Natural killer cell (primary cell): Measurements from ENCODE around the gene VMP1. TPM values are rescaled to one million over a fixed set of nuclear protein-coding genes. Genes with fewer than 3 reads are reported as not detected.

Experiments
- ATAC-seq, 3 donors: fragments of 150-1000 bp in 2 of 3; fragments of 200-7000 bp in 1 of 3; cut with Tn5 transposase; 1 replicate in 1 of 3; 2 replicates in 2 of 3; pipeline ENCODE4 v1.10.0; 2021; ENCODE audit warnings: mild to moderate bottlenecking in 2 of 3, moderate library complexity in 2 of 3
- DNase-seq, 2 donors: peaks; one replicate each; pipeline versions ENCODE4 v3.0.0 to v3.0.0-alpha.2; 2013 to 2021; ENCODE audit warnings: mixed read lengths in 1 of 2
- H3K27ac ChIP-seq: one replicate; pipeline ENCODE4 v1.5.1; 2013; ENCODE audit warnings: mild to moderate bottlenecking, low read length
- H3K27me3 ChIP-seq: one replicate; pipeline ENCODE4 v1.6.1; 2013; ENCODE audit warnings: low read length; ENCODE audit not compliant: control insufficient read depth, insufficient read depth
- H3K36me3 ChIP-seq: one replicate; pipeline ENCODE4 v1.6.1; 2013; ENCODE audit warnings: low read length; ENCODE audit not compliant: control insufficient read depth, insufficient read depth
- H3K4me1 ChIP-seq: one replicate; pipeline ENCODE4 v1.6.1; 2013; ENCODE audit warnings: low read length; ENCODE audit not compliant: control insufficient read depth, insufficient read depth
- H3K4me3 ChIP-seq: one replicate; pipeline ENCODE4 v1.5.1; 2013; ENCODE audit warnings: low read length
- H3K9me3 ChIP-seq: one replicate; pipeline ENCODE4 v1.6.1; 2013; ENCODE audit warnings: low read length; ENCODE audit not compliant: control insufficient read depth, insufficient read depth
- H3K27ac Mint-ChIP-seq, 2 donors: one replicate each; pipeline ENCODE4 v1.8.0; 2022; ENCODE audit warnings: mild to moderate bottlenecking in 2 of 2, mixed read lengths in 2 of 2, moderate library complexity in 1 of 2
- H3K27me3 Mint-ChIP-seq, 2 donors: one replicate each; pipeline ENCODE4 v1.8.0; 2022; ENCODE audit warnings: low read depth in 2 of 2, mixed read lengths in 2 of 2
- H3K36me3 Mint-ChIP-seq: one replicate; pipeline ENCODE4 v1.8.0; 2022; ENCODE audit warnings: mixed read lengths
- H3K4me1 Mint-ChIP-seq, 2 donors: one replicate each; pipeline ENCODE4 v1.8.0; 2022; ENCODE audit warnings: mixed read lengths in 2 of 2
- H3K4me3 Mint-ChIP-seq: one replicate; pipeline ENCODE4 v1.8.0; 2022; ENCODE audit warnings: mild to moderate bottlenecking, moderate library complexity, mixed read lengths
- H3K9me3 Mint-ChIP-seq, 2 donors: one replicate each; pipeline ENCODE4 v1.8.0; 2022; ENCODE audit warnings: mixed read lengths in 2 of 2
- whole genome bisulfite sequencing: methylation state at CpG from one replicate; pipeline ENCODE4 v1.1.7; 2013; ENCODE audit warnings: missing lambda C conversion rate; ENCODE audit not compliant: insufficient coverage; 5-methylcytosine and 5-hydroxymethylcytosine counted together
- intact Hi-C: fragments of 100-400 bp; cut with micrococcal nuclease; formaldehyde crosslinking; loops from one replicate; pipeline ENCODE4 v1.14.2; 2022
- total RNA-seq, 4 donors: library from RNA; stranded (reverse); fragments of 120-200 nt in 1 of 4; gene quantifications; one replicate each; pipeline versions ENCODE4 v1.2.3 to v1.2.4, GENCODE V29; 2013 to 2022
- TF ChIP-seq, protein P1 (sequence below): fragments of 200-600 bp; IDR thresholded peaks from one replicate; pipeline ENCODE4 v1.8.0; 2022; ENCODE audit warnings: antibody characterized with exemption

The VMP1 gene
- total RNA-seq, 3 donors from 2014 or later (not counting 1 experiment from before 2014, with no cell fraction given), result 136 to 175 (median 162) TPM

GRCh38 chr17:59877965-59878364 is 170.5 kb downstream of the VMP1 start:
- H3K9me3 Mint-ChIP-seq, result no peaks in the 10 kb centered on the region
- WGBS, result 95% methylated on average over 5 of the region's 5 CpGs
- no peaks in the 10 kb centered on the region for H3K4me1 ChIP-seq
- no peak for DNase-seq
- peaks cover 39% of the 10 kb centered on the region for H3K36me3 ChIP-seq
- H3K27me3 ChIP-seq, result no peaks in the 10 kb centered on the region
- intact Hi-C loops, result no loop called here
- no peaks in the 10 kb centered on the region for H3K4me1 Mint-ChIP-seq
- no peak for ATAC-seq
- peaks cover 12% of the 10 kb centered on the region for H3K36me3 Mint-ChIP-seq
- H3K27ac ChIP-seq, result no peak overlapping the region
- TF ChIP-seq, protein P1, sequence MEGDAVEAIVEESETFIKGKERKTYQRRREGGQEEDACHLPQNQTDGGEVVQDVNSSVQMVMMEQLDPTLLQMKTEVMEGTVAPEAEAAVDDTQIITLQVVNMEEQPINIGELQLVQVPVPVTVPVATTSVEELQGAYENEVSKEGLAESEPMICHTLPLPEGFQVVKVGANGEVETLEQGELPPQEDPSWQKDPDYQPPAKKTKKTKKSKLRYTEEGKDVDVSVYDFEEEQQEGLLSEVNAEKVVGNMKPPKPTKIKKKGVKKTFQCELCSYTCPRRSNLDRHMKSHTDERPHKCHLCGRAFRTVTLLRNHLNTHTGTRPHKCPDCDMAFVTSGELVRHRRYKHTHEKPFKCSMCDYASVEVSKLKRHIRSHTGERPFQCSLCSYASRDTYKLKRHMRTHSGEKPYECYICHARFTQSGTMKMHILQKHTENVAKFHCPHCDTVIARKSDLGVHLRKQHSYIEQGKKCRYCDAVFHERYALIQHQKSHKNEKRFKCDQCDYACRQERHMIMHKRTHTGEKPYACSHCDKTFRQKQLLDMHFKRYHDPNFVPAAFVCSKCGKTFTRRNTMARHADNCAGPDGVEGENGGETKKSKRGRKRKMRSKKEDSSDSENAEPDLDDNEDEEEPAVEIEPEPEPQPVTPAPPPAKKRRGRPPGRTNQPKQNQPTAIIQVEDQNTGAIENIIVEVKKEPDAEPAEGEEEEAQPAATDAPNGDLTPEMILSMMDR, result no peak
- no peak overlapping the region for H3K27ac Mint-ChIP-seq
- H3K9me3 ChIP-seq, result no peaks in the 10 kb centered on the region
- H3K27me3 Mint-ChIP-seq, result no peaks in the 10 kb centered on the region
- H3K4me3 ChIP-seq, result no peak overlapping the region
- H3K4me3 Mint-ChIP-seq, result no peak overlapping the region

DNA sequence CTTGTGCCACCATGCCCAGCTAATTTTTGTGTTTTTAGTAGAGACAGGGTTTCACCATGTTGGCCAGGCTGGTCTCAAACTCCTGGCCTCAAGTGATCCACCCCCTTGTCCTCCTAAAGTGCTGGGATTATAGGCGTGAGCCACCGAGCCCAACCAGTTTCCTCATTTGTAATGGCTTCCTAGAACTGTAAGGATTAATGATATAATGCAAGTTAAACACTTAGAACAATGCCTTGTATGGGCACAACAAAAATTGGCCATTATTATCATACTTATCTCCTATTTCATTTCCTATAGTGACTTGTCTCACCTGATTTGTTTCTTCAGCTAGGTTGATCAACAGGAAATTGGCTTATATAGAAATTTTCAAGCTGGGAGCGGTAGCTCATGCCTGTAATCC is 171.2 kb downstream of the VMP1 start:
- intact Hi-C loops, result no loop called here
- Histone ChIP-seq H3K36me3 (peaks cover 37% of the 10 kb centered on the region), H3K27ac (no peak overlapping the region), H3K4me3 (no peak overlapping the region), H3K9me3 (no peaks in the 10 kb centered on the region), H3K27me3 (no peaks in the 10 kb centered on the region), H3K4me1 (no peaks in the 10 kb centered on the region)
- Mint-ChIP-seq H3K27ac (no peak overlapping the region), H3K9me3 (no peaks in the 10 kb centered on the region), H3K36me3 (peaks cover 12% of the 10 kb centered on the region), H3K4me3 (no peak overlapping the region), H3K4me1 (no peaks in the 10 kb centered on the region), H3K27me3 (no peaks in the 10 kb centered on the region)
- ATAC-seq, result no peak
- TF ChIP-seq, protein P1, result no peak
- 88% methylated on average over 3 of the region's 3 CpGs for WGBS
- no peak for DNase-seq

DNA sequence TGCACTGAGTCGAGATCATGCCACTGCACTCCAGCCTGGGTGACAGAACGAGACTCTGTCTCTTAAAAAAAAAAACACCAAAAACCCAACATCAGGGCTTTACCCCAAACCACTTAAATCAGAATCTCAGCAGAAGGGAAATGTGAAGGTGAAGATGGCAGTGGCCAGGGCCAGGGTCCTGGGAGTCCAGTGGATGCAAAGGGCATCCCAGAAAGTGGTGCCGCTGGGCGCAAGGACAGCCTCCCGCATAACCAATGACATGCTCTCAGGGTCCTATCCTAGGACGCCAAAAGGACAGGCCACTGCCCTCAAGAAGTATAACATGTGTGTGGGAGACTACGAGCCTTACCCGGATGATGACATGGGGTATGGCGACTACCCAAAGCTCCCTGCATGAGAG is 177.4 kb downstream of the VMP1 start:
- Histone ChIP-seq H3K36me3 (peaks cover 35% of the 10 kb centered on the region), H3K27me3 (no peaks in the 10 kb centered on the region), H3K27ac (no peak overlapping the region), H3K4me3 (no peak overlapping the region), H3K9me3 (no peaks in the 10 kb centered on the region), H3K4me1 (no peaks in the 10 kb centered on the region)
- Mint-ChIP-seq H3K36me3 (no peaks in the 10 kb centered on the region), H3K27me3 (no peaks in the 10 kb centered on the region), H3K4me3 (no peak overlapping the region), H3K4me1 (peaks cover 0 to 8% of the 10 kb centered on the region in 2 donors), H3K9me3 (no peaks in the 10 kb centered on the region), H3K27ac (no peak overlapping the region)
- over 99% methylated on average over 9 of the region's 9 CpGs for WGBS
- intact Hi-C loops, result no loop called here
- TF ChIP-seq, protein P1, result no peak
- ATAC-seq (no peak), DNase-seq (no peak)

DNA sequence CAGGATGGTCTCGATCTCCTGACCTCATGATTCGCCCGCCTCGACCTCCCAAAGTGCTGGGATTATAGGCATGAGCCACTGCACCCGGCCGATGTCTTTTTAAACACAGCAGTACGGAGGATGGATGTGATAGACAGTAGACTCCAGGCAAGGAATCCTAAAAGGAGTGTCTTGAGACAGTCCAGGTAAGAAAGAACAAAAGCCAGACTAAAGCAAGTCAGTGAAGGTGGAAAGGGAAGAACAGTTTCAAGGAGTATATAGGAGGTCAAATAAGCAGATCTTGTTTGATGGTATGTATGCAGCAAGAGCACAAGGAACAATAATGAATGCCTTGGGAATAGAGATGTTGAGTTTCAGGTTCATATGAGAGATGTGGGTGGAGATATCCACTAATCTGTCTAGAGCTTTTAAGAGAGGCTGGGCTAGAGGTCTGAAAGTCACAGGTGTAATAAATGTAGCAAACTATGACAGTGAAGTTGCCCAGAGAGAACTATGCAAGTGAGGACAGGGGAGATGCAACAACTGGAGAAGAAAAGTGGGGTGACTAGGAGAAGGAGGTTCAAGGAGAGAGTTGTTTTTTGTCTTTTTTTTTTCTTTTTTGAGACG is 180.8 kb downstream of the VMP1 start:
- Mint-ChIP-seq H3K9me3 (no peaks in the 10 kb centered on the region), H3K27ac (peak overlapping the region in 1 of 2 donors; percentile 6), H3K36me3 (no peaks in the 10 kb centered on the region), H3K4me1 (peaks cover 21 to 30% of the 10 kb centered on the region in 2 donors), H3K4me3 (peak overlapping the region; percentile 5), H3K27me3 (no peaks in the 10 kb centered on the region)
- Histone ChIP-seq H3K36me3 (peaks cover 26% of the 10 kb centered on the region), H3K4me1 (peaks cover 10% of the 10 kb centered on the region), H3K27me3 (no peaks in the 10 kb centered on the region), H3K4me3 (no peak overlapping the region), H3K9me3 (no peaks in the 10 kb centered on the region), H3K27ac (no peak overlapping the region)
- ATAC-seq (no peak), DNase-seq (no peak)
- WGBS, result 98% methylated on average over 8 of the region's 8 CpGs
- TF ChIP-seq, protein P1, result no peak
- intact Hi-C loops, result no loop called here
